ENCODE data around the gene OSBP2. TPM values are rescaled to one million over a fixed set of nuclear protein-coding genes. Genes with fewer than 3 reads are reported as not detected.
"Not testable (repeated sequence)": the region's sequence is repeated elsewhere in the genome, so short reads cannot be mapped to it uniquely, and the experiment has no call there.

The OSBP2 gene
- total RNA-seq, 4 donors from 2014 or later = 0.35 to 3.5 (median 1.8) TPM

- Histone ChIP-seq H3K4me3 (no peak overlapping the region), H3K36me3 (no peaks in the 10 kb centered on the region), H3K27me3 (no peaks in the 10 kb centered on the region), H3K9me3 (no peaks in the 10 kb centered on the region), H3K27ac (no peak overlapping the region), H3K4me1 (no peaks in the 10 kb centered on the region)
- no peak for TF ChIP-seq EP300 (IDR thresholded peaks at IDR 0.05)
- TF ChIP-seq POLR2A (IDR thresholded peaks at IDR 0.05) = no peak
- no peak for TF ChIP-seq CTCF (IDR thresholded peaks at IDR 0.05)
- ATAC-seq = no peak
- WGBS, 2 donors (ENCODE audit: low coverage in 1 of 2) = 80 to 100% methylated on average over 1 of the region's 1 CpG
Observed at GRCh38 chr22:30702856-30703255, 8.2 kb downstream of the OSBP2 start.

GRCh38 chr22:30704978-30705377 is 10.3 kb downstream of the OSBP2 start:
- H3K27me3 ChIP-seq = no peaks in the 10 kb centered on the region
- no peak for ATAC-seq
- no peak overlapping the region for H3K27ac ChIP-seq
- no peaks in the 10 kb centered on the region for H3K4me1 ChIP-seq
- TF ChIP-seq POLR2AphosphoS5 (IDR thresholded peaks at IDR 0.05) (no peak), CTCF (IDR thresholded peaks at IDR 0.05) (no peak), POLR2A (IDR thresholded peaks at IDR 0.05) (no peak), EP300 (IDR thresholded peaks at IDR 0.05) (no peak)
- H3K4me3 ChIP-seq = no peak overlapping the region
- no CpG with 5 or more reads among the region's 5 CpGs for WGBS, 2 donors (ENCODE audit: low coverage in 1 of 2)
- H3K9me3 ChIP-seq = no peaks in the 10 kb centered on the region
- H3K36me3 ChIP-seq = no peaks in the 10 kb centered on the region

GRCh38 chr22:30705710-30706651 is 11.3 kb downstream of the OSBP2 start:
- ATAC-seq = no peak
- H3K36me3 ChIP-seq = no peaks in the 10 kb centered on the region
- no peaks in the 10 kb centered on the region for H3K9me3 ChIP-seq
- TF ChIP-seq EP300 (IDR thresholded peaks at IDR 0.05) (no peak), POLR2A (IDR thresholded peaks at IDR 0.05) (no peak), CTCF (IDR thresholded peaks at IDR 0.05) (no peak), POLR2AphosphoS5 (IDR thresholded peaks at IDR 0.05) (no peak)
- no peak overlapping the region for H3K4me3 ChIP-seq
- H3K4me1 ChIP-seq = no peaks in the 10 kb centered on the region
- H3K27ac ChIP-seq = no peak overlapping the region
- 59 to 68% methylated on average over 8 to 11 of the region's 11 CpGs for WGBS, 2 donors (ENCODE audit: low coverage in 1 of 2)
- H3K27me3 ChIP-seq = no peaks in the 10 kb centered on the region

- 90 to 100% methylated on average over 1 to 5 of the region's 6 CpGs for WGBS, 2 donors (ENCODE audit: low coverage in 1 of 2)
- not testable (repeated sequence) for H3K36me3 ChIP-seq, H3K9me3 ChIP-seq, H3K27ac ChIP-seq, H3K27me3 ChIP-seq, ATAC-seq, H3K4me1 ChIP-seq, H3K4me3 ChIP-seq
Observed at GRCh38 chr22:30709980-30710379, 15.3 kb downstream of the OSBP2 start.

- no peak for ATAC-seq
- no peaks in the 10 kb centered on the region for H3K27me3 ChIP-seq
- no peaks in the 10 kb centered on the region for H3K4me1 ChIP-seq
- 88% methylated on average over 1 of the region's 1 CpG; no CpG with 5 or more reads in 1 of the 2 donors for WGBS, 2 donors (ENCODE audit: low coverage in 1 of 2)
- H3K36me3 ChIP-seq = no peaks in the 10 kb centered on the region
- no peaks in the 10 kb centered on the region for H3K9me3 ChIP-seq
- H3K4me3 ChIP-seq = no peak overlapping the region
- TF ChIP-seq POLR2AphosphoS5 (IDR thresholded peaks at IDR 0.05) (no peak), POLR2A (IDR thresholded peaks at IDR 0.05) (no peak)
- H3K27ac ChIP-seq = no peak overlapping the region
Observed at GRCh38 chr22:30712094-30712493, 17.4 kb downstream of the OSBP2 start.

GRCh38 chr22:30714062-30714461 is 19.4 kb downstream of the OSBP2 start:
- Histone ChIP-seq H3K36me3 (no peaks in the 10 kb centered on the region), H3K9me3 (no peaks in the 10 kb centered on the region), H3K27ac (no peak overlapping the region), H3K4me1 (no peaks in the 10 kb centered on the region), H3K27me3 (no peaks in the 10 kb centered on the region), H3K4me3 (no peak overlapping the region)
- WGBS, 2 donors (ENCODE audit: low coverage in 1 of 2) = 82 to 96% methylated on average over 2 of the region's 2 CpGs
- ATAC-seq = no peak
- TF ChIP-seq EP300 (IDR thresholded peaks at IDR 0.05) (no peak), POLR2A (IDR thresholded peaks at IDR 0.05) (no peak), POLR2AphosphoS5 (IDR thresholded peaks at IDR 0.05) (no peak), CTCF (IDR thresholded peaks at IDR 0.05) (no peak)
